ENCODE data around the gene INPP5A. TPM values are rescaled to one million over a fixed set of nuclear protein-coding genes. Genes with fewer than 3 reads are reported as not detected.
A peak's percentile ranks its signal among the peaks of the same experiment; 100 is the strongest.

Gene INPP5A
- total RNA-seq, 3 donors from 2014 or later = 26.6 to 50.6 (median 38.7) TPM

- H3K4me1 ChIP-seq = no peaks in the 10 kb centered on the region
- TF ChIP-seq CTCF (IDR thresholded peaks at IDR 0.05) (no peak), POLR2AphosphoS5 (IDR thresholded peaks at IDR 0.05) (no peak), POLR2A (IDR thresholded peaks at IDR 0.05) (no peak)
- H3K27me3 ChIP-seq = peaks cover 0 to 7% of the 10 kb centered on the region in 2 donors
- no peaks in the 10 kb centered on the region for H3K36me3 ChIP-seq
- H3K9me3 ChIP-seq = peaks cover 0 to 4% of the 10 kb centered on the region in 2 donors
- DNase-seq (ENCODE audit: low spot score in 2 of 2) = peak in 1 of 2 donors; percentile 15
- no peak overlapping the region for H3K27ac ChIP-seq
- intact Hi-C loops (cut with DNase I; ENCODE audit: low total_unique reads) = no loop called here
- no peak overlapping the region for H3K4me3 ChIP-seq
Observed at GRCh38 chr10:132532749-132533560, 4.6 kb upstream of the INPP5A start.

GRCh38 chr10:132533571-132534260 lies 3.9 kb upstream of the INPP5A start:
- Histone ChIP-seq H3K4me3 (no peak overlapping the region), H3K9me3 (peaks cover 0 to 4% of the 10 kb centered on the region in 2 donors), H3K27ac (no peak overlapping the region), H3K36me3 (no peaks in the 10 kb centered on the region), H3K27me3 (peaks cover 0 to under 1% of the 10 kb centered on the region in 2 donors), H3K4me1 (no peaks in the 10 kb centered on the region)
- intact Hi-C loops (cut with DNase I; ENCODE audit: low total_unique reads) = no loop called here
- no peak for TF ChIP-seq POLR2A (IDR thresholded peaks at IDR 0.05)
- TF ChIP-seq CTCF (IDR thresholded peaks at IDR 0.05) = no peak
- no peak for TF ChIP-seq POLR2AphosphoS5 (IDR thresholded peaks at IDR 0.05)
- DNase-seq (ENCODE audit: low spot score in 2 of 2) = peak in 1 of 2 donors; percentile 43

GRCh38 chr10:132534391-132535064 lies 3.1 kb upstream of the INPP5A start:
- Histone ChIP-seq H3K9me3 (peaks cover 0 to 4% of the 10 kb centered on the region in 2 donors), H3K27ac (no peak overlapping the region), H3K27me3 (no peaks in the 10 kb centered on the region), H3K36me3 (no peaks in the 10 kb centered on the region), H3K4me1 (peaks cover 0 to 8% of the 10 kb centered on the region in 2 donors), H3K4me3 (no peak overlapping the region)
- peak in 1 of 2 donors; percentile 7 for DNase-seq (ENCODE audit: low spot score in 2 of 2)
- intact Hi-C loops (cut with DNase I; ENCODE audit: low total_unique reads) = no loop called here
- TF ChIP-seq CTCF (IDR thresholded peaks at IDR 0.05) (no peak), POLR2A (IDR thresholded peaks at IDR 0.05) (no peak), POLR2AphosphoS5 (IDR thresholded peaks at IDR 0.05) (no peak)

- Histone ChIP-seq H3K27me3 (no peaks in the 10 kb centered on the region), H3K36me3 (no peaks in the 10 kb centered on the region), H3K4me3 (no peak overlapping the region), H3K9me3 (peaks cover 0 to 4% of the 10 kb centered on the region in 2 donors), H3K27ac (no peak overlapping the region), H3K4me1 (peaks cover 0 to 14% of the 10 kb centered on the region in 2 donors)
- intact Hi-C loops (cut with DNase I; ENCODE audit: low total_unique reads) = no loop called here
- TF ChIP-seq CTCF (IDR thresholded peaks at IDR 0.05) = no peak
- no peak for TF ChIP-seq POLR2A (IDR thresholded peaks at IDR 0.05)
- no peak for TF ChIP-seq POLR2AphosphoS5 (IDR thresholded peaks at IDR 0.05)
- DNase-seq (ENCODE audit: low spot score in 2 of 2) = peak in 1 of 2 donors; percentile 47
Observed at GRCh38 chr10:132535065-132535651, 2.4 kb upstream of the INPP5A start.
